Neural crest cell (in vitro differentiated cells): ENCODE results near the gene ARID3B. TPM values are rescaled to one million over a fixed set of nuclear protein-coding genes. Genes with fewer than 3 reads are reported as not detected.

Source experiments
- DNase-seq: peaks from one replicate; pipeline ENCODE4 v3.0.0; 2021; ENCODE audit warnings: low read depth, mixed read lengths, low spot score
- H3K27ac Mint-ChIP-seq: one replicate; pipeline ENCODE4 v1.8.0; 2021; ENCODE audit warnings: mild to moderate bottlenecking, mixed read lengths; ENCODE audit not compliant: unreplicated experiment
- H3K27me3 Mint-ChIP-seq: 2 replicates; pipeline ENCODE4 v1.8.0; 2021; ENCODE audit warnings: low read depth, mild to moderate bottlenecking, mixed read lengths
- H3K36me3 Mint-ChIP-seq: 2 replicates; pipeline ENCODE4 v1.8.0; 2021; ENCODE audit warnings: low read depth, mild to moderate bottlenecking, mixed read lengths
- H3K4me1 Mint-ChIP-seq: 2 replicates; pipeline ENCODE4 v1.8.0; 2021; ENCODE audit warnings: mixed read lengths
- H3K4me3 Mint-ChIP-seq: one replicate; pipeline ENCODE4 v1.8.0; 2021; ENCODE audit warnings: mild to moderate bottlenecking, mixed read lengths
- H3K9me3 Mint-ChIP-seq: 2 replicates; pipeline ENCODE4 v1.8.0; 2021; ENCODE audit warnings: mixed read lengths
- CTCF ChIP-seq: fragments of 200-600 bp; sonication (generic); conservative IDR thresholded peaks from 2 replicates; pipeline ENCODE4 v1.5.0; 2021; ENCODE audit warnings: antibody characterized with exemption, mild to moderate bottlenecking
- long read RNA-seq: library from polyadenylated mRNA; unstranded; transcript quantifications from one replicate; pipeline ENCODE4 v2.0.0, GENCODE V29; 2020
- total RNA-seq: library from RNA; stranded (reverse); gene quantifications from 2 replicates; pipeline ENCODE4 v1.2.1, GENCODE V29; 2021

The ARID3B gene
- 65.3 and 66.5 TPM in 2 replicates for total RNA-seq
- long read RNA-seq, partial matches to known transcripts, result 2 of 8 reads
- long read RNA-seq, other reads (novel, unspliced or antisense), result 6 of 8 reads

- Mint-ChIP-seq H3K4me3 (peak within 1 kb of the TSS; percentile 97), H3K9me3 (no peaks in the 10 kb centered on the region), H3K4me1 (peaks cover 51% of the 10 kb centered on the region), H3K36me3 (peaks cover 4% of the 10 kb centered on the region), H3K27ac (peak within 1 kb of the TSS; percentile 89), H3K27me3 (no peaks in the 10 kb centered on the region)
- no peak for TF ChIP-seq CTCF
- peak; percentile 87 for DNase-seq
These were observed at the start of gene ARID3B for GRCh38 chr15:74540761-74541493. Gene ARID3B, plus strand, starts transcription at chr15:74541220. Its CDS starts 2,717 bp downstream, at chr15:74543937.

- TF ChIP-seq CTCF, result no peak
These were observed 44.4 kb upstream of the ARID3B start for GRCh38 chr15:74496648-74497047.

GRCh38 chr15:74497584-74497983 is 43.4 kb upstream of the ARID3B start:
- Mint-ChIP-seq H3K4me3 (no peak overlapping the region), H3K4me1 (no peaks in the 10 kb centered on the region), H3K27ac (peak overlapping the region; percentile 3), H3K36me3 (peaks cover 2% of the 10 kb centered on the region), H3K27me3 (no peaks in the 10 kb centered on the region), H3K9me3 (no peaks in the 10 kb centered on the region)
- DNase-seq, result no peak
- TF ChIP-seq CTCF, result no peak

More at GRCh38 chr15:74496648-74497047, 44.4 kb upstream of the ARID3B start:
- Mint-ChIP-seq H3K9me3 (no peaks in the 10 kb centered on the region), H3K36me3 (peaks cover 2% of the 10 kb centered on the region), H3K27ac (no peak overlapping the region), H3K4me3 (no peak overlapping the region), H3K4me1 (no peaks in the 10 kb centered on the region), H3K27me3 (no peaks in the 10 kb centered on the region)
- DNase-seq, result no peak

- TF ChIP-seq CTCF, result no peak
- Mint-ChIP-seq H3K27me3 (no peaks in the 10 kb centered on the region), H3K27ac (no peak overlapping the region)
These were observed 41.7 kb upstream of the ARID3B start for GRCh38 chr15:74499366-74499765.

GRCh38 chr15:74500401-74500800 is 40.6 kb upstream of the ARID3B start:
- Mint-ChIP-seq H3K36me3 (peaks cover 12% of the 10 kb centered on the region), H3K27ac (no peak overlapping the region), H3K4me1 (no peaks in the 10 kb centered on the region), H3K9me3 (no peaks in the 10 kb centered on the region), H3K27me3 (no peaks in the 10 kb centered on the region), H3K4me3 (no peak overlapping the region)
- no peak for DNase-seq
- TF ChIP-seq CTCF, result no peak

More at GRCh38 chr15:74499366-74499765, 41.7 kb upstream of the ARID3B start:
- Mint-ChIP-seq H3K4me1 (no peaks in the 10 kb centered on the region), H3K36me3 (peaks cover 9% of the 10 kb centered on the region), H3K9me3 (no peaks in the 10 kb centered on the region), H3K4me3 (no peak overlapping the region)
- no peak for DNase-seq
